Activated B cell treated with CpG ODN at 0.5 μM for 24 hours (primary cell): Measurements from ENCODE around the gene LRIG1. TPM values are rescaled to one million over a fixed set of nuclear protein-coding genes. Genes with fewer than 3 reads are reported as not detected.
A peak's percentile ranks its signal among the peaks of the same experiment; 100 is the strongest.

ENCODE experiments used
- ATAC-seq: fragments of 200-7000 bp; cut with Tn5 transposase; one replicate; pipeline ENCODE4 v1.10.0; 2021; ENCODE audit warnings: low read depth, mild to moderate bottlenecking, moderate library complexity
- CTCF ChIA-PET: fragments of 350-600 bp; sonication (Branson Sonifier 250); formaldehyde crosslinking; loops from one replicate; lab custom pipeline; 2021; ENCODE audit warnings: antibody characterized with exemption; lab: Charles Lee
- POLR2A ChIA-PET: fragments of 350-600 bp; sonication (Branson Sonifier 250); formaldehyde crosslinking; loops from one replicate; lab custom pipeline; 2021; ENCODE audit warnings: antibody characterized with exemption; lab: Charles Lee
- DNase-seq: peaks from one replicate; pipeline ENCODE4 v3.0.0; 2022
- H3K27ac Mint-ChIP-seq: one replicate; pipeline ENCODE4 v1.8.0; 2020; ENCODE audit warnings: mixed read lengths
- H3K27me3 Mint-ChIP-seq: one replicate; pipeline ENCODE4 v1.8.0; 2021; ENCODE audit warnings: mixed read lengths
- H3K36me3 Mint-ChIP-seq: one replicate; pipeline ENCODE4 v1.8.0; 2021; ENCODE audit warnings: low read depth, mixed read lengths
- H3K4me1 Mint-ChIP-seq: one replicate; pipeline ENCODE4 v1.8.0; 2021; ENCODE audit warnings: mixed read lengths
- H3K4me3 Mint-ChIP-seq: one replicate; pipeline ENCODE4 v1.8.0; 2020; ENCODE audit warnings: mild to moderate bottlenecking, mixed read lengths
- H3K9me3 Mint-ChIP-seq: one replicate; pipeline ENCODE4 v1.8.0; 2020; ENCODE audit warnings: mixed read lengths
- intact Hi-C: fragments of 100-400 bp; cut with micrococcal nuclease; formaldehyde crosslinking; loops from one replicate; pipeline ENCODE4 v1.15.1; 2024
- total RNA-seq: library from RNA; stranded (reverse); gene quantifications from 2 replicates; pipeline ENCODE4 v1.2.3, GENCODE V29; 2022
- TF ChIP-seq, protein P1 (sequence below): fragments of 200-600 bp; IDR thresholded peaks from one replicate; pipeline ENCODE4 v1.8.0; 2022; ENCODE audit warnings: antibody characterized with exemption, mild to moderate bottlenecking

LRIG1 gene
- total RNA-seq, 1 donor from 2014 or later: 9.7 TPM

DNA sequence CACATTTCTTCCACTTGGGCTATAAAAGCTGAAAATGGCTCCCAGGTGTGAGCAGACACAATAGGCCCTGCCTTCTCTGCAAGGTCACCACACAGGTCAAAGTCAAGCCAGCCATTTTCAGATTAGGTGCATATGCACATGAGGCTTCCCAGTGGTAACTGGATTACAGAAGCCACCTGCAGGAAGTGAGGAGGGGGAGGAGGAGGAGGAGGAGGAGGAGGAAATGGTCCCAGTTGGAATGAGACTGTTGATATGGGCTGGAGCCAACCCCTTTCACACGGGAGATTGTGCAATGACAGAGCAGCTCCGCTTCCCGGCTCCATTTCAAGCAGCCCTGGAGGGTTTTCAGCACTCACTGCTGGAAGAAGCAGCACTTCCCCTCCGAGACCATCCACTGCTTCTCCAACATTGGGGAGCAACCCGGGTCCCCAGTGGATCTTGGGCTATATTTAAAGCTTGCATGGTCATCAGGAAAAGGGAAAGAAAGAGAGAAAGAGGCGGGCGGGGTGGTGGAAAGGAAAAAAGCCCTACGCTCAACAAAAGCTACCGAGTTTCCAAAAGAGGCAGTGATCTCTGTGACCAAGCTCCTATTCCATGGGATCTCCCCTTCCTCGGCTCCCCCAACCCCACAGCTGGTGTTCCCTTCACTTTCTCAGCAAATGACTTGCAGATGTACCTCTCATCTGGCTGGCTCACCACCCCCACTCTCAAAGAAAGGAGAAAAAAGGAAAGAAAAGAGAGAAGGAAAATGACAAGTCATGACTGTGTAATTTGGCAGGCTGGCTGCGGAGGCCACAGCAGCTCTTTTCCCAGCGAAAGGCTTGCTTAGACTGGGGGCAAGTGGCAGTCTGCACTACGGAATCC lies 58.3 kb downstream of the LRIG1 start:
- TF ChIP-seq, protein P1, sequence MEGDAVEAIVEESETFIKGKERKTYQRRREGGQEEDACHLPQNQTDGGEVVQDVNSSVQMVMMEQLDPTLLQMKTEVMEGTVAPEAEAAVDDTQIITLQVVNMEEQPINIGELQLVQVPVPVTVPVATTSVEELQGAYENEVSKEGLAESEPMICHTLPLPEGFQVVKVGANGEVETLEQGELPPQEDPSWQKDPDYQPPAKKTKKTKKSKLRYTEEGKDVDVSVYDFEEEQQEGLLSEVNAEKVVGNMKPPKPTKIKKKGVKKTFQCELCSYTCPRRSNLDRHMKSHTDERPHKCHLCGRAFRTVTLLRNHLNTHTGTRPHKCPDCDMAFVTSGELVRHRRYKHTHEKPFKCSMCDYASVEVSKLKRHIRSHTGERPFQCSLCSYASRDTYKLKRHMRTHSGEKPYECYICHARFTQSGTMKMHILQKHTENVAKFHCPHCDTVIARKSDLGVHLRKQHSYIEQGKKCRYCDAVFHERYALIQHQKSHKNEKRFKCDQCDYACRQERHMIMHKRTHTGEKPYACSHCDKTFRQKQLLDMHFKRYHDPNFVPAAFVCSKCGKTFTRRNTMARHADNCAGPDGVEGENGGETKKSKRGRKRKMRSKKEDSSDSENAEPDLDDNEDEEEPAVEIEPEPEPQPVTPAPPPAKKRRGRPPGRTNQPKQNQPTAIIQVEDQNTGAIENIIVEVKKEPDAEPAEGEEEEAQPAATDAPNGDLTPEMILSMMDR: no peak
- Mint-ChIP-seq H3K4me1 (peaks cover 8% of the 10 kb centered on the region), H3K9me3 (no peaks in the 10 kb centered on the region), H3K4me3 (no peak overlapping the region), H3K27me3 (no peaks in the 10 kb centered on the region), H3K27ac (no peak overlapping the region), H3K36me3 (no peaks in the 10 kb centered on the region)
- ChIA-PET POLR2A (no interaction called here), CTCF (no interaction called here)
- ATAC-seq (no peak), DNase-seq (no peak)
- intact Hi-C loops: no loop called here

DNA sequence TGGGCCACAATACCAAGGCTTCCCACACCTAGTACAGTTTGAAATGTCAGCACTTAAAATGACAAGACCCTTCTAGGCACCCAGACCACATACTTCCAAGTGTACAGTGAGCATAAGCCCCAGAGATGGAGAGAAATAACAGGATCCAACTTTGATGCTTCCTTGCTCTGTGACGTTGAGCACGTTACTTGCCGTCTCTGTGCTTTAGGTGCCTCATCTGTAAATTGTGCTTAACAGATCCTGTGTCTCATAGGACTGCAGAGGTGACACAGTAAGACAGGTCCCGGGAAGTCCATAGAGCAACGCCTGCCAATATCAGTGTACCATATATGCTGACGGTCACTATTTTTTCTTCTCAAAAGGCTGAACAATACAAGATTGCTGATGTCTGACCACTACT lies 59.1 kb downstream of the LRIG1 start:
- ChIA-PET POLR2A (no interaction called here), CTCF (no interaction called here)
- no peaks in the 10 kb centered on the region for H3K27me3 Mint-ChIP-seq
- no peak overlapping the region for H3K27ac Mint-ChIP-seq
- H3K9me3 Mint-ChIP-seq: no peaks in the 10 kb centered on the region
- intact Hi-C loops: loop anchor here (2.0 kb wide), 1 partner anchor 59 kb away; the partner anchor contains the start of gene LRIG1
- H3K36me3 Mint-ChIP-seq: no peaks in the 10 kb centered on the region
- ATAC-seq (no peak), DNase-seq (no peak)
- TF ChIP-seq, protein P1: no peak
- H3K4me3 Mint-ChIP-seq: no peak overlapping the region
- peaks cover 8% of the 10 kb centered on the region for H3K4me1 Mint-ChIP-seq

DNA sequence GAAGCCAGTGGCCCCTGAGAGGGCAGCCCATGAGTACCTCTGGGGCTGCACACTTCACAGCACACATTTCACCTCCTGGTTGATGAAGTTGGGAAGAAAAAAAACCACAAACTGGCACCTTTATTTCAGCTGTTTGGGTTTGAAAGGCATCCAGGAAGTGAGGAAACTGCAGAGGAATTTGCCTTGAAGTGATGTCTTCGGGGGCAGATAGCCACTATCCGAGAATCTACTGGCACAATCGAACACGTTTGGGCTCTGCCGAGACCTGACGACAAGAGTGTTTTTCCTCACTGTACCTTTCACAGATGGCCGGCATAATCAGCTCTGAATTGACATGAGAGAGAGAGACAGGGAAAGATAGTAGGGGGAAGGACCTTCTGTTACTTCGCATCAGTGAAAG lies 59.7 kb downstream of the LRIG1 start:
- no peak overlapping the region for H3K27ac Mint-ChIP-seq
- TF ChIP-seq, protein P1: no peak
- H3K4me1 Mint-ChIP-seq: peaks cover 8% of the 10 kb centered on the region
- no peaks in the 10 kb centered on the region for H3K27me3 Mint-ChIP-seq
- no peak overlapping the region for H3K4me3 Mint-ChIP-seq
- POLR2A ChIA-PET: no interaction called here
- ATAC-seq (no peak), DNase-seq (no peak)
- intact Hi-C loops: loop anchor here (2.0 kb wide), 1 partner anchor 60 kb away; the partner anchor contains the start of gene LRIG1
- CTCF ChIA-PET: interaction anchor here (0.6 kb wide), 1 partner anchor 63 kb away, joined by 3 read pairs; no protein-coding TSS in a partner anchor
- no peaks in the 10 kb centered on the region for H3K9me3 Mint-ChIP-seq
- no peaks in the 10 kb centered on the region for H3K36me3 Mint-ChIP-seq

DNA sequence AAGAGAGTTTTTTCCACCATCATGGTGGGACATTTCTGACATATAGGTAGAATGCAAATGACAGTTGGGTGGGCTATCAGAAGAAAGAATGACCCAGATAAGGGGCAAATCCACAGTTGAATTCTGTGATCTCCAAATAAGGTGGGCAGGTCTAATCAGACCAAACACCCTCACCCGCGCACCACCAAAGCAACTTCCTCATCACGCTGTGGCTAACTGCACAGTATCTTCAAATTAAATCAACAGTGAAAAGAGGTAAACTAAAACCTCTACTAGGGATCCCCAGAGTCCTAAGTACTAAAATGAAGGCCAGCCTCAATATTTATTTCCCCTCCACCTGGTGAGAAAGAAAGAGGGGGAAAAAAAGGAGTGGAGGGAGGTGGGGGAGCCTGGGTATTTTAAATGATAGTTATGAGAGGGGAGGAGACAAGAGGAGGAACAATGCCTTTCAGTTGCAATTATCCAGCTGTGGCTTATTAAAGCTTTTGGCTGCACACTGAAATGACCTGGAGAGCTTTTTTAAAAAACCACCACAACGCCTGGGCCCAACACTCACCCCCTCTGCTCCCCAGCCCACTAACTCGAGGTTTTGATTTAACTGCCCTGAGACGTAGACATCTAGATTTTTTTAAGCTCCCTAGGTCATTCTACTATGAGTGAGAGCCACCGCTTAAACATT lies 61.0 kb downstream of the LRIG1 start:
- no peak overlapping the region for H3K27ac Mint-ChIP-seq
- H3K4me1 Mint-ChIP-seq: peaks cover 8% of the 10 kb centered on the region
- ChIA-PET CTCF (no interaction called here), POLR2A (no interaction called here)
- intact Hi-C loops: loop anchor here (2.0 kb wide), 1 partner anchor 61 kb away; the partner anchor contains the start of gene LRIG1
- H3K27me3 Mint-ChIP-seq: peaks cover 4% of the 10 kb centered on the region
- H3K9me3 Mint-ChIP-seq: no peaks in the 10 kb centered on the region
- ATAC-seq (peak; percentile 57), DNase-seq (no peak)
- TF ChIP-seq, protein P1: no peak
- H3K4me3 Mint-ChIP-seq: peak overlapping the region; percentile 17
- H3K36me3 Mint-ChIP-seq: no peaks in the 10 kb centered on the region

DNA sequence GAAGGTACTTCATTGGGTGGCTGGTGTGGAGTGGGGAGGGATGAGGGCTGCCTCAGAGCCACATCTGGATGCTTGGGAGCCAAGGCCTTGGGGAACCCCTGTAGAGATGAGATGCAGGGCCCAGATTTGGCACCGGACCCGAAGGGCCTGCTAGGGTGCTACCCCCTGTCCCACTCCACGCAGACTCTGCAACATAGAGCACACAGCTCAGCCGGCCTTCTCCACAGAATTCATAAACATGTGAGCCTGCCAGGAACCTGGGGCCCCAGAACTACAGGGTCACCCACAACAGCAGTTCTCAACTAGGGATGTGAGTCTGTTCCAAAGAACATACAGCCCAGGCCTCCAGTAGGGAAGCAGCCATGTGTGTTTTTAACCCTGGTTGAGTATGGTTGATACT lies 62.8 kb downstream of the LRIG1 start:
- ChIA-PET CTCF (no interaction called here), POLR2A (no interaction called here)
- intact Hi-C loops: no loop called here
- no peaks in the 10 kb centered on the region for H3K36me3 Mint-ChIP-seq
- TF ChIP-seq, protein P1: no peak
- ATAC-seq (no peak), DNase-seq (no peak)
- H3K9me3 Mint-ChIP-seq: no peaks in the 10 kb centered on the region
- H3K27me3 Mint-ChIP-seq: peaks cover 4% of the 10 kb centered on the region
- H3K4me1 Mint-ChIP-seq: peaks cover 8% of the 10 kb centered on the region
- no peak overlapping the region for H3K4me3 Mint-ChIP-seq
- no peak overlapping the region for H3K27ac Mint-ChIP-seq
